Astrocyte of the spinal cord (primary cell): ENCODE measurements around the gene TSPAN32.

Source experiments
- DNase-seq: peaks from one replicate; pipeline ENCODE4 v3.0.0; 2011; ENCODE audit warnings: low read depth, low spot score
- H3K4me3 ChIP-seq: 2 replicates; pipeline ENCODE4 v1.5.1; 2011; ENCODE audit warnings: low read depth, mild to moderate bottlenecking, low read length, moderate library complexity
- in situ Hi-C: cut with HindIII; loops from 2 replicates; pipeline ENCODE4 v1.10.0; 2017; ENCODE audit warnings: low sequenced_read_pairs
- TF ChIP-seq, protein P1 (sequence below): IDR thresholded peaks from 2 replicates; pipeline ENCODE4 v1.5.1; 2012; ENCODE audit warnings: low read depth, mild to moderate bottlenecking, low read length, inconsistent platforms

The TSPAN32 gene

DNA sequence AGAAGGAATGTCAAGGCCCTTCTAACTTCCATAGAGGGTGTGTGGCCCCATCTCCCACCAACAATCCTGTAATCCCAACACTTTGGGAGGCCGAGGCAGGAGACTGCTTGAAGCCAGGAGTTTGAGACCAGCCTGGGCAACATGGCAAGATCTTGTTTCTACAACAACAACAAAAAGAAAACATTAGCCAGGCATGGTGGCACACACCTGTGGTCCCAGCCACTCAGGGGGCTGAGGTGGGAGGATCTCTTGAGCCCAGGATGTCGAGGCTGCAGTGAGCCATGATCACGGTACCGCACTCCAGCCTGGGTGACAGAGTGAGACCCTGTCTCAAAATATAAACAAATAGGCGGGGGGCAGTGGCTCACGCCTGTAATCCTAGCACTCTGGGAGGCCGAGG, 16.9 kb downstream of the TSPAN32 start:
- DNase-seq = no peak
- TF ChIP-seq, protein P1, sequence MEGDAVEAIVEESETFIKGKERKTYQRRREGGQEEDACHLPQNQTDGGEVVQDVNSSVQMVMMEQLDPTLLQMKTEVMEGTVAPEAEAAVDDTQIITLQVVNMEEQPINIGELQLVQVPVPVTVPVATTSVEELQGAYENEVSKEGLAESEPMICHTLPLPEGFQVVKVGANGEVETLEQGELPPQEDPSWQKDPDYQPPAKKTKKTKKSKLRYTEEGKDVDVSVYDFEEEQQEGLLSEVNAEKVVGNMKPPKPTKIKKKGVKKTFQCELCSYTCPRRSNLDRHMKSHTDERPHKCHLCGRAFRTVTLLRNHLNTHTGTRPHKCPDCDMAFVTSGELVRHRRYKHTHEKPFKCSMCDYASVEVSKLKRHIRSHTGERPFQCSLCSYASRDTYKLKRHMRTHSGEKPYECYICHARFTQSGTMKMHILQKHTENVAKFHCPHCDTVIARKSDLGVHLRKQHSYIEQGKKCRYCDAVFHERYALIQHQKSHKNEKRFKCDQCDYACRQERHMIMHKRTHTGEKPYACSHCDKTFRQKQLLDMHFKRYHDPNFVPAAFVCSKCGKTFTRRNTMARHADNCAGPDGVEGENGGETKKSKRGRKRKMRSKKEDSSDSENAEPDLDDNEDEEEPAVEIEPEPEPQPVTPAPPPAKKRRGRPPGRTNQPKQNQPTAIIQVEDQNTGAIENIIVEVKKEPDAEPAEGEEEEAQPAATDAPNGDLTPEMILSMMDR = no peak
- in situ Hi-C loops = no loop called here
- no peak overlapping the region for H3K4me3 ChIP-seq

DNA sequence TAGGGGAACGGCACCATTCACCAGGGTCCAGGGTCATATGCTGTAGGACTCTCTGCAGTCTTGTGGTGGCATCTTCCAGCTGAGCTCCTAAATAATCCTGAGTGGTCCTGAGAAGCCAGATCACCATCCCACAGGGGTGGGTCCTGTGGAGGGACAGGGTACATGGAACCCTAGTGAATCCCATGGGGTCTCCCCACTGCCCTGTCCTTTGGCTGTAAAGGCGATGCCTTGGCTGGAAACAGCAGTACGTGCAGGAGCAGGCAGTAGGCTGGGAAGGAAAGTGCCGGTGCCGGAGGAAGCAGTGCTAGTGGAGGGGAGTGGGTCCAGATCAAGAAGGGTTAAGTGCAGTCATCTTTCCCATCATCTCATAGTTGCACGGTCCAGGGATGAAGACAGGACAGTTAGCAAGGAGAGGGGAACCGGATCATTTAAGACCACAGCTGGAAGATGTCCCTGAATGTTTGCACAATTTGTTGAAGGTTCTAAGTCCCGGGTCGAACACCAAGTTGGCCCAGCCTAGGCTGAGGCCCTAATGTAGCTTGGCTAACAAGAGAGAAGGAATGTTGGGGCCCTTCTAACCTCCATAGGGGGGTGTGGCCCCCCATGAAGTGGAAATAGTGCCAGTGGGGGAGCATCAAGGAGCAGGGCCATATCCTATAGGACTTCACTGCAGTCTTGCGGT, 18.1 kb downstream of the TSPAN32 start:
- in situ Hi-C loops = no loop called here
- TF ChIP-seq, protein P1 = no peak
- no peak overlapping the region for H3K4me3 ChIP-seq
- no peak for DNase-seq

DNA sequence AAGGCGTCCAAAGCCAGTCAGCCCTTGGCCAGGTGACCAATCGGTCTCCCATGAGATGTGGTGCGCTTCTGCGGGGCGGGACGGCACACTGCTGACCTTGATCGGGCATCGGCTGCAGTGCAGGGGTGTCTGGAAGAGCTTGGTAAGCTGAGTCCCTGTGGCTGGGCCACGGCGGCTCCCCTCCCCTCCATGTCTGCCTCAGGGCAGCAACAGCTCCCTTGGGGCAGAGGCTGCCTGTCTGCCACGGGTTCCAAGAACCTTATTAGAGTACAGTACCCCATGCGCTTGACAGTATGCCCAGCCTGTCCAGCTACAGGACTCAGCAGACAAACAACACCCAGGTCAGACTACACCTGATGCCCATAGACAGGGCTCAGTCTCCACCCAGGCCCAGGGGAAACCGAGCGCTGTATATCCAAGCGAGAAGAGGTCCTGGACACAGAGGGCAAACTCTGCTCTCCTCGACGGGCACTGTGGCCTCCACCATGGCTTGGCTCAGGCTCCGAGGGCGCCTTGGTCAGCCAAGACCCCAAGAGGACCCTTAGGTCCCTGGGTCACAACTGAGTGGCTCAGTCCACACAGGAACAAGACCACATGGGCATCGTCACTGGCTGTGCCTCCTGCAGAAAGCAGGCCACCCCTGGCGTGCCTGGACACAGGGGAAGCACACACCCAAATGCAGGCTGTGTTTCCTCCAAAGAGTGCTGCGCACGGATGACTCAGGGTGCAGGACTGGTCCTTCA, 18.9 kb downstream of the TSPAN32 start:
- H3K4me3 ChIP-seq = no peak overlapping the region
- in situ Hi-C loops = no loop called here
- no peak for DNase-seq
- TF ChIP-seq, protein P1 = no peak

DNA sequence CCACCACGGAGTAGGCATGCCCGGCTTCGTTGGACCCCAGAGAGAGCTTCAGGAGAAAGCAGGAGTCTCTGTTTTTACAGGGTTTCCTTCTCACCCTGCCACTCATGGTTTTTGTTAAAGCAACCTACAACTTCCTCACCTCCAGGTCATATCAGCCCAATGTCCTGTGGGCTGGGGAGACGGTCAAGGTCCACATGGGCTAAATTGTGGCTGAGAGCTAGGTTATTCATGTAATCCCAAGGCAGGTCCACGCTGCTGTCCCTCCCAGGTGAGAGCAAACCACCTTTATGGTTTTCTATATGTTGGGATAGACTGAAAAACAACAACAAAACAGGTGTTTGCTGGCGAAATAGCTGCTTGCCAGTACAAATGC, 19.5 kb downstream of the TSPAN32 start:
- in situ Hi-C loops = no loop called here
- TF ChIP-seq, protein P1 = no peak
- no peak for DNase-seq
- no peak overlapping the region for H3K4me3 ChIP-seq

DNA sequence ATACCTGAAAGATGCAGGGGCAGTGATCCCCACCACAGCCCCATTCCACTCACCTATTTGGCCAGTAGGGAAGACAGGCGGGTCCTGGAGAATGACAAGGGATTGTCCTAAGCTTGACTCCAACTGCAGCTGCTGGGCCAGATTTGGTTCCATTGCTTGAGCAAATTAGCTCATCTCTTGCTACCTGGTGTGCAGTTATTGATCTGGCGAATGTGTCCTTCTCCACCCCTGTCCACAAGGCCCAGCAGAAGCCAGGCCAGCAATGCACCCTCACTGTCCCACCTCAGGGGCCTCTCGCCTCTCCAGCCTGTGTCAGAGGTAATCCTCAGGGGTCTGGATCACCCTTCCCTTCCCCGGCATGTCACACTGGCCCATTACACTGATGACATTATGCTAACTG, 23.3 kb downstream of the TSPAN32 start:
- DNase-seq = no peak
- in situ Hi-C loops = no loop called here
- TF ChIP-seq, protein P1 = no peak
- no peak overlapping the region for H3K4me3 ChIP-seq

DNA sequence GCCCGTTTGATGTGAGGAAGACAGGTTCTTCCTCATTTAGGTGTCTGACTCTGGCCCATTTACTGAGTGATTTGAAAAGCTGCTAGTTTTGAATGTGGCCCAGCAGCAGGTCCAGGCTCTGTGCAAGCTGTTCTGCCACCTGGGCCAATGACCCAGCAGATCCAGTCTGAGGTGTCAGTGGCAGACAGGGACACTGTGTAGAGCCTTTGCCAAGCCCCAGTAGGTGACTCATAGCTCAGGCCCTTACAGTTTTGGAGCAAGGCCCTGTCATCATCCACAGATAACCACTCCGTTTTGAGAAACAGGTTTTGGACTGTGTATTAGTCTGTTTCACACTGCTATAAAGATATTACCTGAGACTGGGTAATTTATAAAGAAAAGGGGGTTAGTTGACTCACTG, 23.9 kb downstream of the TSPAN32 start:
- no peak for DNase-seq
- no peak overlapping the region for H3K4me3 ChIP-seq
- TF ChIP-seq, protein P1 = no peak
- in situ Hi-C loops = no loop called here
